Liver (tissue), 9 donors: ENCODE data around the gene C14orf180. TPM values are rescaled to one million over a fixed set of nuclear protein-coding genes. Genes with fewer than 3 reads are reported as not detected.

Experiments
- DNase-seq: peaks from one replicate; pipeline ENCODE4 v3.0.0-alpha.2; 2017; ENCODE audit warnings: low spot score
- H3K27ac ChIP-seq, 2 donors: one replicate each; pipeline ENCODE4 v1.7.0; 2013; ENCODE audit warnings: inconsistent platforms in 2 of 2, low read length in 2 of 2, control low read depth in 1 of 2, low read depth in 1 of 2, mild to moderate bottlenecking in 1 of 2
- H3K27me3 ChIP-seq, 4 donors: one replicate each; pipeline versions ENCODE4 v1.6.1 to v1.7.0; 2013; ENCODE audit warnings: low read length in 3 of 4, inconsistent platforms in 1 of 4, mild to moderate bottlenecking in 1 of 4, moderate library complexity in 1 of 4; ENCODE audit not compliant: control insufficient read depth in 4 of 4, insufficient read depth in 4 of 4
- H3K36me3 ChIP-seq, 4 donors: one replicate each; pipeline versions ENCODE4 v1.6.1 to v1.7.0; 2013; ENCODE audit warnings: low read length in 3 of 4, mild to moderate bottlenecking in 3 of 4, low read depth in 1 of 4, moderate library complexity in 1 of 4; ENCODE audit not compliant: control insufficient read depth in 4 of 4, insufficient read depth in 3 of 4
- H3K4me1 ChIP-seq, 4 donors: one replicate each; pipeline versions ENCODE4 v1.6.1 to v1.7.0; 2013; ENCODE audit warnings: low read length in 3 of 4, mild to moderate bottlenecking in 3 of 4, moderate library complexity in 1 of 4; ENCODE audit not compliant: control insufficient read depth in 4 of 4, insufficient read depth in 4 of 4
- H3K4me3 ChIP-seq, 3 donors: one replicate each; pipeline versions ENCODE4 v1.6.1 to v1.7.0; 2013; ENCODE audit warnings: low read length in 3 of 3, control low read depth in 1 of 3, low read depth in 1 of 3, mild to moderate bottlenecking in 1 of 3
- H3K9ac ChIP-seq, 2 donors: one replicate each; pipeline ENCODE4 v1.7.0; 2013; ENCODE audit warnings: low read length in 2 of 2, mild to moderate bottlenecking in 2 of 2, moderate library complexity in 2 of 2, control low read depth in 1 of 2, low read depth in 1 of 2
- H3K9me3 ChIP-seq, 4 donors: one replicate each; pipeline versions ENCODE4 v1.6.1 to v1.7.0; 2013; ENCODE audit warnings: low read length in 3 of 4; ENCODE audit not compliant: control insufficient read depth in 4 of 4
- ATF3 ChIP-seq: IDR thresholded peaks from 2 replicates; pipeline ENCODE4 v1.6.1; 2016; ENCODE audit warnings: antibody characterized with exemption
- CTCF ChIP-seq: fragments of 150-350 bp; IDR thresholded peaks from 2 replicates; pipeline ENCODE4 v1.5.1; 2017; ENCODE audit warnings: improper control_type of control experiment, low read depth, low read length; ENCODE audit not compliant: missing input control
- EGR1 ChIP-seq, 2 donors: IDR thresholded peaks; 2 replicates each; pipeline ENCODE4 v1.6.1; 2016 to 2018; ENCODE audit warnings: antibody characterized with exemption in 2 of 2, low read depth in 2 of 2
- FOXA1 ChIP-seq: IDR thresholded peaks from 2 replicates; pipeline ENCODE4 v1.6.1; 2016; ENCODE audit warnings: antibody characterized with exemption
- FOXA2 ChIP-seq: IDR thresholded peaks from 2 replicates; pipeline ENCODE4 v1.6.1; 2016; ENCODE audit warnings: antibody characterized with exemption
- HNF4A ChIP-seq, 2 donors: conservative IDR thresholded peaks; 2 replicates each; pipeline ENCODE4 v1.6.1; 2016; ENCODE audit warnings: antibody characterized with exemption in 2 of 2, mild to moderate bottlenecking in 2 of 2
- HNF4G ChIP-seq: IDR thresholded peaks from 2 replicates; pipeline ENCODE4 v1.6.1; 2016; ENCODE audit warnings: antibody characterized with exemption
- JUND ChIP-seq, 2 donors: IDR thresholded peaks; 2 replicates each; pipeline ENCODE4 v1.6.1; 2016; ENCODE audit warnings: antibody characterized with exemption in 2 of 2
- NR2F2 ChIP-seq: IDR thresholded peaks from 2 replicates; pipeline ENCODE4 v1.6.1; 2016; ENCODE audit warnings: antibody characterized with exemption
- RAD21 ChIP-seq, 2 donors: IDR thresholded peaks; 2 replicates each; pipeline ENCODE4 v1.6.1; 2016; ENCODE audit warnings: antibody characterized with exemption in 2 of 2, mild to moderate bottlenecking in 2 of 2
- REST ChIP-seq: IDR thresholded peaks from 2 replicates; pipeline ENCODE4 v1.6.1; 2016; ENCODE audit warnings: antibody characterized with exemption, mild to moderate bottlenecking
- RXRA ChIP-seq, 2 donors: IDR thresholded peaks; 2 replicates each; pipeline ENCODE4 v1.6.1; 2017 to 2018; ENCODE audit warnings: antibody characterized with exemption in 2 of 2, mild to moderate bottlenecking in 1 of 2
- YY1 ChIP-seq: IDR thresholded peaks from 2 replicates; pipeline ENCODE4 v1.6.1; 2016; ENCODE audit warnings: antibody characterized with exemption, mild to moderate bottlenecking
- ZBTB33 ChIP-seq: IDR thresholded peaks from 2 replicates; pipeline ENCODE4 v1.6.1; 2016; ENCODE audit warnings: antibody characterized with exemption
- WGBS: extraction: QIAGEN DNeasy Blood & Tissue Kit; methylation state at CpG from one replicate; pipeline ENCODE4 v1.1.7; 2013; 5-methylcytosine and 5-hydroxymethylcytosine counted together
- polyA plus RNA-seq, 2 donors: library from polyadenylated mRNA; stranded (reverse) in 1 of 2; unstranded in 1 of 2; fragments of 200-250 nt in 1 of 2; fragments of >200 nt in 1 of 2; fragmentation: Nextera tagmentation in 1 of 2; extraction: Ambion mirVana in 1 of 2; gene quantifications; one replicate each; pipeline versions ENCODE4 v1.2.1 to v1.2.3, GENCODE V29; 2013 to 2015
- total RNA-seq, 2 donors: library from RNA; depleted of rRNA; stranded (reverse); fragments of >200 nt; gene quantifications; one replicate each; pipeline ENCODE4 v1.2.3, GENCODE V29; 2014
- donor health status: healthy.
- donor health status: healthy.
- donor health status: healthy.
- donor health status: healthy.
- donor health status: healthy.

Gene C14orf180
- total and polyA plus RNA-seq, 4 donors: 0.09 to 4.0 (median 2.9) TPM

- Histone ChIP-seq H3K36me3 (no peaks in the 10 kb centered on the region), H3K9me3 (no peaks in the 10 kb centered on the region), H3K27me3 (peaks cover 0 to 2% (median 0%) of the 10 kb centered on the region in 4 donors), H3K27ac (no peak overlapping the region), H3K4me3 (no peak overlapping the region), H3K4me1 (no peaks in the 10 kb centered on the region), H3K9ac (no peak overlapping the region)
- WGBS: 68% methylated on average over 7 of the region's 7 CpGs
- no peak for DNase-seq
- TF ChIP-seq JUND (IDR thresholded peaks at IDR 0.05) (no peak), FOXA1 (no peak)
These were observed 11.5 kb downstream of the C14orf180 start for GRCh38 chr14:104591031-104591430.

GRCh38 chr14:104591506-104592291 lies 12.1 kb downstream of the C14orf180 start:
- TF ChIP-seq NR2F2: no peak
- TF ChIP-seq JUND (IDR thresholded peaks at IDR 0.05): no peak
- no peak for TF ChIP-seq ATF3
- TF ChIP-seq YY1: no peak
- no peak for TF ChIP-seq HNF4A (conservative IDR thresholded peaks at IDR 0.05)
- TF ChIP-seq HNF4G: no peak
- TF ChIP-seq ZBTB33: no peak
- no peak for TF ChIP-seq RXRA (IDR thresholded peaks at IDR 0.05)
- no peak for TF ChIP-seq FOXA2
- no peak for TF ChIP-seq RAD21 (IDR thresholded peaks at IDR 0.05)
- no peak for TF ChIP-seq CTCF
- TF ChIP-seq REST: no peak
- no peak for TF ChIP-seq EGR1 (IDR thresholded peaks at IDR 0.05; ENCODE audit: low read depth in 2 of 2)
- no peak overlapping the region for H3K27ac ChIP-seq
- peaks cover 0 to 2% (median 0%) of the 10 kb centered on the region in 4 donors for H3K27me3 ChIP-seq
- H3K4me3 ChIP-seq: no peak overlapping the region
- no peak for DNase-seq
- 78% methylated on average over 26 of the region's 26 CpGs for WGBS
- H3K9ac ChIP-seq: no peak overlapping the region
- H3K9me3 ChIP-seq: no peaks in the 10 kb centered on the region
- no peaks in the 10 kb centered on the region for H3K4me1 ChIP-seq
- H3K36me3 ChIP-seq: no peaks in the 10 kb centered on the region
